Activated T-cell treated with anti-CD3 and anti-CD28 coated beads for 48 hours (primary cell): ENCODE data around the gene NRL.

Source experiments
- DNase-seq: peaks from one replicate; pipeline ENCODE4 v3.0.0-alpha.2; 2020; ENCODE audit warnings: low read depth

The NRL gene

DNA sequence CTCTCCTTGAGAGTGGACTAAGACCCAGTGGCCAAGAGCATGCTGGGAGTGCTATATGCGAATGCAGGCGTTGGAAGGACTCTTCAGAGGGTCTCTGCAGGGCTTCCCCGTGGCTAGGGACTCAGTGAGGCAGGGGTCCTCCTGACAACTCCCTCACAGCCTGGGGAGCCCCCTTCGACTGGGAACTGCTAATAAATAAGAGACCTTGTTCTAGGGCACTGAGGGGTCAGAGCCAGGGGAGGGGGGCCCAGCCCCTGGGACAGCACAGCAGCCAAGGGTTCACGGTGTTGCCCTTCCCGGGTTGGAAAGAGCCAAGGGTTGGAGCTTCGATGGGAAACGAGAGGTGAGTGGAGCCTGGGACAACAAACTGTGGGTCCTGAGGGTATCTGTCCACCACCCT, 49.3 kb downstream of the NRL start:
- no peak for DNase-seq

DNA sequence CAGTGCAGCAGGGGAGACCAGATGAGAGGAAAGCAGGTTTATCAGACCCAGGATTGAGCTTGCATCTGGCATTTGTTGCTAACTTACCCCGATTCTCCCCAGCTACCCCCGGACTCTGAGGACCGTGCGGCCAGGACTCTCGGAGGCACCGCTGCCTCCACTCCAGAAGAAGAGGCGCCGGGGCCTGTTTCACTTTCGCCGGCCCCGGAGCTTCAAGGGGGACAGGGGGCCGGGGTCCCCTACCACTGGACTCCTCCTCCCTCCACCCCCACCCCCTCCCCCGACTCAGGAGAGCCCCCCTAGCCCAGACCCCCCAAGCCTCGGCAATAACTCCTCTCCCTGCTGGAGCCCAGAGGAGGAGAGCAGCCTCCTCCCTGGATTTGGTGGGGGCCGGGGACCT, 49.9 kb downstream of the NRL start:
- no peak for DNase-seq

DNA sequence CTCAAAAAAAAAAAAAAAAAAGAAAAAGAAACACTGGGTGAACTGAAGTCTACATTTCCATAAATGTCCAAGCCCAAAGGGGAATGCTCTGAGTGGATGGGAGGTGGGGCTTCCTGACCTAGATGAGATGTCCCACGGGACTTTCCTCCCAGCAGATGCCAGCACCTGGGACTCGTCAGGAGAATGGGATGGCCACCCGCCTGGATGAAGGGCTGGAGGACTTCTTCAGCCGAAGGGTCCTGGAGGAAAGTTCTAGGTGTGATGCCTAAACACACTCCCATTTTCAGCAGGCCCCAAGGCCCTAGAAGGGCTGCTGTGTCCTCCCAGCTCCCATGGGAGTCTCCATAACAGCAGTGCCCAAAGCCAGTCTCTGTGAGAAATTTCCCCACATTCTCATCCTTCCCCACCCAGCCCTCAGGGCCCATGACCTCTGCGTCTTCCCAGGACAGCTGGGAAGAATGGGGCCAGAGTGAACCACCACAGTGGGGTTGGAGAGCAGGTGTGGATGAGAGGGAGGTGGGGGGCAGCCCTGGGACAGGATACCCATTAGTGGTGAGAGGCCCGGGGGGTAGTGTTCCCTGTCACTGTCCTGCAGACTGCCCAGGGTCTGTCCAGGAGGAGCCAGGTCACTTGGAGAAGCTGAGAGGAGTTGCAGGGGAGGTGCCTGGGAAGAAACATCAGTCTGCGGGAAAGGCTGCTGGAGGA, 50.5 kb downstream of the NRL start:
- DNase-seq, result no peak

DNA sequence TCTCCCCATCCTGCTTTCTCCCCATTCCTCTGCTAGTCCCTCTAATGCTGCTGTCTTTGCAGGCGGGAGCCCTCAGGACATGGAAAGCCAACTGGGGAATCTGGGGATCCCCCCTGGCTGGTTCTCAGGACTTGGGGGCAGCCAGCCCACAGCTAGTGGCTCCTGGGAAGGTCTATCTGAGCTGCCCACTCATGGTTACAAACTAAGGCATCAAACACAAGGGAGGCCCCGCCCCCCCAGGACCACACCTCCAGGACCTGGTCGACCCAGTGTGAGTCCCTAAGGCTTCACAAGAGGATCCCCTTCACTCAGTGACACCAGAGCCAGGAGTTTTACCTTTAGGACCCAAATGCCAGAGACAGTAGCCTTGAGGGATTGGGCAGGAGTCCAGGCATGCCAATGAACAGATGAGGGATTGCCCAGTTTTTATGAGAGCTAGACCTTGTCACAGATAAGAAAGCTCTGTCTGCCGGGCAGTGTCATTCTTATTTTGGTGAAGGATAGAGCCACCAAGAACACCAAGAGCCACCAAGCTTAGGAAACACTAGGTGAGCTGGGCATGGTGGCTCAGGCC, 51.4 kb downstream of the NRL start:
- no peak for DNase-seq

DNA sequence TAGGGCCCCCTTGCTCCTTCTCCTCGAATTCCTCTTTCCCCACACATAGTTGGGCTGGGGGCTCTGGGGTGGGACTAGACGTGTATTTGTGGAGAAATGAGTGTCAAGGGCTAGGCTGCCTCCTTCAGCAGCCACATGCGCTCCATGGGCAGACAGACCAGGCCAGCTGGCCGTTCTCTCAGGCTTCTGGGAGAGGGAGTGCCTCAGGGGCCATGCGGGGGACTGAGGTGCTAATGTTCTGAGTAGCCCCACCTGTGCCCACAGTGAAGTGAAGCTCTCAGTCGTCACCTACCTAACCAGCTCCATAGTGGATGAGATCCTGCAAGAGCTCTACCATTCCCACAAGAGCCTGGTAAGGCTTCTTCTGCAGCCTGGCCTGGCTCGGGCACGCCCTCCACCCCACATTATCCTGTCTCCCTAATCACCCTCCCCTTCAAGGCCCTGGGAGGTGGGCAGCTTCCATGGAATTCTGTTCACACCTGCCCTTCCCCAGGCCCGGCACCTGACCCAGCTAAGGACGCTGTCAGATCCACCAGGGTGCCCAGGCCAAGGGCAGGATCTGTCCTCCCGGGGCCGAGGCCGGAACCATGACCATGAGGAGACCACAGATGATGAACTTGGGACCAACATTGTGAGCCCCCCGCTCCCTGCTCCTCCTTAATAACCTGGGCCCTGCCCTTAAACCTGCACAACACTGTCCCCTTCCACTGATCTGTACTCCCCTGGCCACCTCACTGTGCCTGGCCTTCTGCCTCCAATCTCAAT, 52.4 kb downstream of the NRL start:
- DNase-seq, result no peak

DNA sequence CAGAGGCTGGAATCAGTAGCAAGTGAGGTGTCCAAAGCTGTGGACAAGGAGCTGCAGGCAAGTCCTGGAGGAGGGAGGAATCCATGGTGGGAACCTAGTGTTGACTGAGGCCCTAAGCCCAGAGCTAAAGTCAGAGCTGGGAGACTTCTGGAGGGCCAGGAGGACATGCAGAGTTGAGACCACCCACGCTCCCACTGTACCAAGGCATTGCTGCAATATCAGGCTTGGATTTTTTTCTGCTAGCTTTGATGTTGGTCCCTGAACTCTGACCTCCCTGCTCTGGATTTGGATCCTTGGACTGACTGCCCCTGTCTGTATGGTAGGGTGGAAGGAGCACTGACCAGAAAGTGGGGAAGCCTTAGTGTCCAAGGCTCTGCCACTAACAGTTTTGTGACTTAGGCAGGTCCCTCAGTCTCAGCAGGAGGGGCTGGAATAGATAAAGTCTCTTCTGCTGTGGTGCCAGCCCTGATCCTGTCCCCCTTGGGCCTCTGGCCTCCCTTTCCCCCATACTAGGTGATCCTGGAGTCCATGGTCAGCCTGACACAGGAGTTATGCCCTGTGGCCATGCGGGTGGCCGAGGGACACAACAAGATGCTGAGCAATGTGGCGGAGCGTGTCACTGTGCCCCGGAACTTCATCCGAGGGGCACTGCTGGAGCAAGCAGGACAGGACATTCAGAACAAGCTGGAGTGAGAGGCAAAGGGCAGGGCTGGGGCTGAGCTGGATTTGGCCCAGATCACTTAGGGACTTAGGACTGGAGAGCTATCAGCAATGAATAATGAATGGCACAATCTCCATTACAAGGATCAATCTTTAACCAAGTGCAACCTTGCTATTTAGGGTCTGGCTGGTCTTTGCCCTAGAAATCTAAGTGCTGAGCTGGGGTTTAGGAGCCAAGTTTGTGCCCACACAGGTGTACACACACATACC, 53.5 kb downstream of the NRL start:
- DNase-seq, result no peak

DNA sequence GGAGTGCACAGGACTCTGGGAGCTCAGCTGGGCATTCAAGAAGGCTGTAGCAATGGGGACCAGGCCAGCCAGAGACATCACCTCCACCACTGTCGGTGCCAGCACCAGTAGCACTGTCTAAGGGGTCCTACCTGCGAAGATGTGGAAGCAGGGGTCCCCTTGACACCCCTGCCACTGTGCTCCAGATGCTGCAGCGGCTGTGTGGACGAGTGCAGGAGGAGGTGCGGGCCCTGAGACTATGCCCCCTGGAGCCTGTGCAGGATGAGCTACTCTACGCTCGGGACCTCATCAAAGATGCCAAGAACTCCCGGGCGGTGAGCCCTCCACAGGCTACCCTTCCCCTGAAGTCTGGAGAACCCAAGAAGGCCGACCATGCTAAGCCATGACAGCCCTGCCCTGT, 54.3 kb downstream of the NRL start:
- DNase-seq, result no peak

GRCh38 chr14:24059841-24060388, 54.8 kb downstream of the NRL start:
- no peak for DNase-seq

GRCh38 chr14:24058951-24059475, 55.7 kb downstream of the NRL start:
- DNase-seq, result no peak

DNA sequence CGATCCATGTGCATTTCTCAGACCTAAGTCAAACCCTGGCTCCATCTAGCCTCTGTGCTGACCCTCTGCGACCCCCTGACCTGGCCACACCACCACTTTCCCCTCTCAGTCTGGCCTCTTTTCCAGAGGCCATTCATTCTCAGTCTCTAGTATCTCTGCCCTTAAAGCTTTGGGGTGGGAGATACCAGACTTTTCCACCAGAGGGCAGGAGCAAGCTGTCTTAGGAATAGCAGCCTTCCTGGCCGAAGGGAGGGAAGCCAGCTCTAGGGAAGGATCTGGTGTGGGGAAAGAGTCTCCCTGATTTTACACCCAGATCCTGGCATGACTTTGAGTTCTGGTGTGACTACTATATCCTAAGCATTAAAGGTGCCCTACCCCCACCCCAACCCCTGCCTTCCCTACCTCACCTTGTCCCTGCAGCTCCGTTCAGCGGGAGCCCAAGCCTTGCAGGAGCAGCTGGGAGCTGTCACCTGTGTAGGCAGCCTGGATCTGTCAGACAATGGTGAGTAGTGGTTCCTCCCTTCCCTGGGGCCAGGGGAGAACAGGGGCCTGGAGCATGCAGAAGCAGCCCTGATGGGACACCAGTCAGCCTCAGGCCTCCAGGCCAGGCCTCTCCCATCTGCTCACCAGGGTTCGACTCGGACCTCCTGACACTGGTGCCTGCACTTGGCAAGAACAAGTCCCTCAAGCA, 56.3 kb downstream of the NRL start:
- no peak for DNase-seq

GRCh38 chr14:24057867-24058259, 56.9 kb downstream of the NRL start:
- no peak for DNase-seq

GRCh38 chr14:24057271-24057670, 57.5 kb downstream of the NRL start:
- DNase-seq, result no peak

DNA sequence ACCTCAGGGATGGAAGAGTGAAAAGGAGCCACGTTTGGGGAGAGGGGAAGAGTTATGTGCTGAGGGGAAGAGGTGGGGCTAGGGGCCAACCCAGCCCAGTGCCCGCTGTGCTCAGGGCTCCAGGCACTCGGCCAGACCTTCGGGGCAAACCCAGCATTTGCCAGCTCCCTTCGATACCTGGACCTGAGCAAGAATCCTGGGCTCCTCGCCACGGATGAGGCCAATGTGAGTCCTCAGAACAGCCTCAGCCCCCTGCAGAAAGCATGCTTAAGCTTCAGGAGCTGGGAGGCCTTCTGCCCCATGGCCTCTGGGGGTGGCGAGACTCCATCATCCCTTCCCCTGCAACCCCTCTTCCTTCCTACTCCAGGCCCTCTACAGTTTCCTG, 58.0 kb downstream of the NRL start:
- DNase-seq, result no peak

DNA sequence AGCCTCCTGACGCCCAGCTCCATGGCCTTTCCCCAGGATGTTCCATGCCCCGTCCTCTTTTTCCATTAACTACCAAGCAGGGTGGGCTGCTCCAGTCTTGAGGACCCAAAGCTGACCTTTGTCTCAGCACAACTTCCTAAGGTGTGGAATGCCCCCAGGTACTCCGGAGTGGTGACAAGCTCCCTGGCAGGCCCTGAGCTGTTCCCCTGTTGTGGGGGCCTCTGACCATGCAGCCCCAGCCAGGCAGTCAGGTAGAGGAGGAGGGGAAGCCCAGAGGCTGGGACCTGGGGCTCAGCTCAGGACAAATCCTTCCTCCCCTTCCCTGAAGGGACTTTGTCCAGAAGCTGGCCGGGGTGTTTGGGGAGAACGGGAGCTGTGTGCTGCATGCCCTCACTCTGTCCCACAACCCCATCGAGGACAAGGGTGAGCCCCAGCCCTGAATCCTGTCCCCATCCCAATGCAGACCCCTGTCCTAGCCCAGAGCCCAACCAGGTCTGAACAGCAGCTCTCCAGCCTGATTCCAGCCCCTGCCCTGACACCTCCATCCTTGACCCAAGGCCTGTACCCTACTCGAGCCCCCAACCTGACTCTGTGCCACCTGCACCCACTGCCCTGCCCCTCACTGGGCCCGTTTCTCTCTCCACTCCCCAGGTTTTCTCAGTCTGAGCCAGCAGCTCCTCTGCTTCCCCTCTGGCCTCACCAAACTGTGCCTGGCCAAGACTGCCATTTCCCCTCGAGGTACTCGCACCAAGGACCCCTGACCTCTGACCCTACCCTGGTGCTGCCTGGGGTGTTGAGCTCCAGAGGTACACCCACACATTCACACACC, 58.6 kb downstream of the NRL start:
- no peak for DNase-seq

GRCh38 chr14:24054646-24055045, 60.1 kb downstream of the NRL start:
- no peak for DNase-seq

DNA sequence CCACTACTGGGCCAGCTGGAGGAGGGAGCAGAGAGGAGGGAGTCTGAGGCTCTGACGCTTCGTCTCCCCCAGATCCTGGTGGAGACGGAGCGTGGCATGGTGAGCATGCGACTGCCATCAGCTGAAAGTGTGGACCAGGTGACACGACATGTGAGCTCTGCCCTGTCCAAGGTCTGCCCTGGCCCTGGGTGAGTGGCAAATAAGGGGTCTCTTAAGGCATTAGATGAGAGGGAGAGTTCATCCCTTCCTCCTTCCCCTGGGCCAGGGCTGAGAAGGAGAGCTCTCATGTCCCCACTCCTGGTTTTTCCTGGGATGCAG, 60.5 kb downstream of the NRL start:
- DNase-seq, result no peak

DNA sequence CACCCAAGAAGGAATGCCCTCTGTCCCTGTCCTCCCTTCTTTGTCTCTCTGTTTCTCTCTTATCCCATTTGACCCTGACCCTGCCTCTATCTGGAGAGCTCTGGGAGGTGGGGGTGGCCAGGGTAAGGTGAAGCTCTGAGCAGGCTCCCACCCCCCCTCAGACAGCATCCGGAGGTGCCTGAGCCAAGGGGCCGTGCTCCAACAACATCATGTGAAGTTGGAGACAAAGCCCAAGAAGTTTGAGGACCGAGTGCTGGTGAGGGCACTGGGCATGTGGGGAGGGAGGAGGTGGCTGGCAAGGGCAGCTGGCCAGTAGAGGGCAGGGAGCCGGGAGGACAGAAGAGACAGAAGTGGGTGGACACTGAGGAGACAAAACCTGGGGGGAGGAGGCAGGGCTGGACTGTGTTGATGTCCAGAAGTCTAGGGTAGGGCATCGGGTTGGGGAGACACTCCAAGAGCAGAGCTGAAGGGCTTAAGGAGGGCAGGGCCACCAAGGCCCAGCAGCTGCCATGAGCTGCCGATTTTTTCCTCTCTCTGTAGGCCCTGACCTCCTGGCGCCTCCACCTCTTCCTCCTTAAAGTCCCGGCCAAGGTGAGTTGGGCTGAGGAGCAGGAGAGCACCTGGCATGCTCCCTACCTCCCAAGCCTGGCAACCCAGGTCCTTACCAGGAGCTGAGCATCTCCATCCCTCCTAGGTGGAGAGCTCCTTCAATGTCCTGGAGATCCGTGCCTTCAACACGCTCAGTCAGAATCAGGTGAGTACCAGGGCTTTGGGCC, 61.0 kb downstream of the NRL start:
- DNase-seq, result no peak

GRCh38 chr14:24052656-24053547, 61.8 kb downstream of the NRL start:
- peak; percentile 51 for DNase-seq
